ENCODE data around the gene UNKL.

UNKL gene

DNA sequence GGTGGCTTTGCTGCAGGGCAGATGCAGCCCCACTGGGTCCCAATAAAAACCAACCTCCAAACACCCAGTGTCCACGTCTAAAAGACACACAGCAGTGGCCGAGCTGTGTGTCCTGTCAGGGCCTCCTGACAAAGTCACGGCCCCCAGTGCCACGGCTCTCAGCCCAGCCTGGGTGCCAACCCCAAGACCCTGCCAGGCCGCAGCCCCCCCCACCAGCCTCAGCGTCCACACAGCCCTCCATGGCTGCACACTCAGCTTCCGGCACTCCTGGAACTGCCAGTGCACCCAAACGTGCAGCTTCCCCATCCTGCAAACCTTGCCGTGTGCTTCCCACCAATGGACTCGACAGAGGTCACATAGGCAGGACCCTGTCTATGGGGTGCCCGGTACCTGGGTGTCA is 33.5 kb upstream of the UNKL start:
- no peak for TF ChIP-seq REST (IDR thresholded peaks at IDR 0.05; ENCODE audit: insufficient read depth in 1 of 2, low read depth in 2 of 2, low read length in 2 of 2)
- TF ChIP-seq SIN3A (IDR thresholded peaks at IDR 0.05; ENCODE audit: borderline replicate concordance, insufficient read depth, low read length) = no peak
- no peak for TF ChIP-seq TAF1 (IDR thresholded peaks at IDR 0.05; ENCODE audit: borderline replicate concordance, insufficient read depth, low read length)
- TF ChIP-seq POLR2AphosphoS5 (IDR thresholded peaks at IDR 0.05; ENCODE audit: low read depth, low read length) = no peak
- TF ChIP-seq FOXP2 (optimal IDR thresholded peaks at IDR 0.05; ENCODE audit: borderline replicate concordance, extremely low read depth, extremely low read length, insufficient read depth) = no peak

- TF ChIP-seq POLR2AphosphoS5 (IDR thresholded peaks at IDR 0.05; ENCODE audit: low read depth, low read length) = no peak
Measured at GRCh38 chr16:1446296-1447080, 32.0 kb upstream of the UNKL start.

DNA sequence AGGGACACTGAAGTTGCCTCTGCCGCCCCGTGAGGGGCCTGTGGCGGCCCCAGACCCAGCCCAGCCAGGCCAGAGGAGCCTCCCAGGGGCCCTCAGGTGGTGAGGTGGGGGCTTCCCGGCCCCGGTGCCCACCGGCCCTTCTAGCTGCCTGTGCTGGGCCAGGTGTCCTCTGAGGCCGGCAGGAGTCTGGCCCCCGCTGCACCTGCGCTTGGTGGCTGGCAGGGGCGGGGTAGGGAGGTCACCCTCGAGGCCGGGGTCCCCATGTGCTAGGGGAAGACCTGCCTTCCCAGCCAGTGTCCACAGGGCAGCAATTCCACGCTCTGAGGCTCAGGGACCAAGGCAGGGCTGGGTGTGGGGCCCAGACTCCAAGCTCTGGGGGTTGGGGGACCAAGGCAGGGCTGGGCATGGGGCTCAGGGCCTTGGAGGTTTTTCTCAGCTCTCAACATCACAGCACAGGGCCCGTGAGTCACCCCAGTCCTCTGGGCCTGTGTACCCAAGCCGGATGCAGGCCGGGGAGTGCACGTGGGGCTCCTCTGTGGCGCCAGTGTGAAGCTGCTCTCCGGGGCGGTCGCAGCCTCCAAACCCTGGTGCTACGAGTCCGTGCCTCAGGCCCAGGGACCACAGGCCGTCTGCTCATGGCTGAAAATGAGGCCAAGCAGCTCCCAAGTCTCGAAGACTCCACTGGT is 31.2 kb upstream of the UNKL start:
- TF ChIP-seq FOXP2 (optimal IDR thresholded peaks at IDR 0.05; ENCODE audit: borderline replicate concordance, extremely low read depth, extremely low read length, insufficient read depth) (no peak), TAF1 (IDR thresholded peaks at IDR 0.05; ENCODE audit: borderline replicate concordance, insufficient read depth, low read length) (no peak), REST (IDR thresholded peaks at IDR 0.05; ENCODE audit: insufficient read depth in 1 of 2, low read depth in 2 of 2, low read length in 2 of 2) (no peak), SIN3A (IDR thresholded peaks at IDR 0.05; ENCODE audit: borderline replicate concordance, insufficient read depth, low read length) (no peak), POLR2AphosphoS5 (IDR thresholded peaks at IDR 0.05; ENCODE audit: low read depth, low read length) (no peak)

GRCh38 chr16:1444730-1445517 is 30.4 kb upstream of the UNKL start:
- no peak for TF ChIP-seq SIN3A (IDR thresholded peaks at IDR 0.05; ENCODE audit: borderline replicate concordance, insufficient read depth, low read length)
- TF ChIP-seq POLR2AphosphoS5 (IDR thresholded peaks at IDR 0.05; ENCODE audit: low read depth, low read length) = no peak
- no peak for TF ChIP-seq REST (IDR thresholded peaks at IDR 0.05; ENCODE audit: insufficient read depth in 1 of 2, low read depth in 2 of 2, low read length in 2 of 2)
- no peak for TF ChIP-seq TAF1 (IDR thresholded peaks at IDR 0.05; ENCODE audit: borderline replicate concordance, insufficient read depth, low read length)
- no peak for TF ChIP-seq FOXP2 (optimal IDR thresholded peaks at IDR 0.05; ENCODE audit: borderline replicate concordance, extremely low read depth, extremely low read length, insufficient read depth)

DNA sequence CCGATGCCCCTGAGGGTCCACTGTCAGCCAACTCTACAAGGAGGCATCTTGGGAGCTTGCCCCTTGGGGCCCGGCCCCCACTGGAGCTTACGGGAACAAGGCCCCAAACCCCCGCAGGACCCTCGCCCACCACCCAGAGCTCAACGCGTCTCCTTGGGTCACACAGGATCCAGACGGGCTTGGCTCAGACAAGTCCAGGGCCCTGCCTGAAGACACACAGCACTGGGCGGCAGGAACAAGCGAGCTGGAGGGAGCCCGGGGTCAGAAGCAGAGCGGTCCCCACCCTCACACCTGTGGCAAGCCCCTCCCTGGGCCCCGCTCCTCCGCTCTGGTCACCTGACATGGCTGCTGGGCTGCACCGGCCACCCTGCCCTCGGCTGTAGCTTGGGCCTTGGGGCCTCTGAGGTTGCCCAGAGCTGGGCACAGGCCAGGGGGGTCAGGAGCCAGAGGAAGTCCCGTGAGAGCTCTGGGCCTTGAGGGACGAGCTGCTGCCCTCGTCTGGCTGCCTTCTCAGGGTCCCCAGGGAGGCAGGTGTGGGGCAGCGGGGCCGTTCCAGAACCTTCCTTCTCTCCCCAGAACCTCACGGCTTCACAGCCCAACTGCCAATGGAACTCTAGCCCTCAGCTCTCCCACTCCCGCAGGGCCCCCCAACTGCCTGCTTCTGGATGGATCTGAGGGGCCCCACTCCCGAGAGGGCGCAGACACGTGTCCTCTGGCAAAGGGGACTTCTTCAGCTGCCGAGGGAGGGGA is 29.7 kb upstream of the UNKL start, which contains the start of gene CCDC154:
Gene CCDC154, minus strand, starts transcription at position 577 of the 750 bp plus-strand sequence. Its CDS starts 234 bp downstream, at position 343.
- TF ChIP-seq FOXP2 (optimal IDR thresholded peaks at IDR 0.05; ENCODE audit: borderline replicate concordance, extremely low read depth, extremely low read length, insufficient read depth) (no peak), POLR2AphosphoS5 (IDR thresholded peaks at IDR 0.05; ENCODE audit: low read depth, low read length) (no peak), SIN3A (IDR thresholded peaks at IDR 0.05; ENCODE audit: borderline replicate concordance, insufficient read depth, low read length) (no peak), TAF1 (IDR thresholded peaks at IDR 0.05; ENCODE audit: borderline replicate concordance, insufficient read depth, low read length) (no peak), REST (IDR thresholded peaks at IDR 0.05; ENCODE audit: insufficient read depth in 1 of 2, low read depth in 2 of 2, low read length in 2 of 2) (no peak)
